ENCODE data around the gene JAZF1. TPM values are rescaled to one million over a fixed set of nuclear protein-coding genes. Genes with fewer than 3 reads are reported as not detected.

JAZF1 gene
- total RNA-seq, 1 donor from 2014 or later = 21.7 TPM

DNA sequence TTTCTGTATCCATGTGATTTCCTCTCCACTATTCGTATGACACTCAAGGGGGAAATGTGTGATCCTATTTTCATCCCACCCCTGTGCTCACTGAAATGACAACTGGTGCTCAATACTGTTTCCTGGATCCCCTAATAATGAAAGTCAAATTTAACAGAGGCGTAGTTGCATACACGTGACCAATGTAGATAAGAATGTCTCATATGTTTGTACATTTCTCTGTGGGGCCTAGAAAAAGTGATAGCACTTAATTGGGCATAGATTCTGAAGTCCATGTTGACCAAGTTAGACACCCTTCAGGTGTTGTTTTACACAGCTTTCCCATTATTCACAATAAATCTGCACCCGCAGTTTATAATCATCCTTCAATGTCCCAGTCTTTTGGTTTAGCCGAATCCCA lies 59.1 kb downstream of the JAZF1 start:
- intact Hi-C loops (cut with DNase I) = no loop called here
- DNase-seq (ENCODE audit: low spot score) (no peak), ATAC-seq (no peak)

DNA sequence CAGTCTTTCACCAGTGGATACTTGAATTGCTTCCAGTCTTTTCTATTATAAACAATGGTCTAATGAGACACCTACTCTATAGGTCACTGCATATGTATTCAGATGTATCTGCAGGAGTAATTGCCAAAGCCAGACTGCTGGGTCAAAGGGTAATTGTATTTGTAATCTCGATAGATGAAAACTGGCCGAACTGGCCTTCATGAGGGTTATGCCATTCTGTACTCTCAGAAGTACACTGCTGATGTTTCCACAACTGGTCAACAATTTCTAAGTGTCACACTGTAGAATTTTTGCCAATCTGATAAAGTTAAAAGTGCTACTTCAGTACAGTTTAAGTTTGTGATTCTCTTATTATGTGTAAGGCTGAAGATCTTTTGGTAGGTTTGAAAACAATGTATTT lies 64.6 kb downstream of the JAZF1 start:
- intact Hi-C loops (cut with DNase I) = no loop called here
- DNase-seq (ENCODE audit: low spot score) (no peak), ATAC-seq (no peak)

DNA sequence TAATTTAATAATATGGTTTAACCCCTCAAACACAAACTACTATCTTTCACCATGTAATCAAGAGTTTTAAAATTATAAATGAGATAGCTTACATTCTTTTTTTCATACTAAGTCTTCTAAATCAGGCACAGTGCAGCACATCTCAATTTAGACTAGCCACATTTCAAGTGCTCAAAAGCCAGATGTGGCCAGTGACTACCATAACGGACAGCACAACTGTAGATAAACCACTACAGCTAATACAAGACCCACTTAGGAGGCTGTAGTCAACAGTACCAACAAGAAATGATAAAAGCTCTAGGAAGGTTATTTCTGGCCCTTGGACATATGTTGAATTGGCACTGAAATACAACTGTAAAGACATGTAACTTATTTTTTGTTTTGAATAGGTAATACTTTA lies 65.3 kb downstream of the JAZF1 start:
- intact Hi-C loops (cut with DNase I) = no loop called here
- DNase-seq (ENCODE audit: low spot score) (no peak), ATAC-seq (no peak)

DNA sequence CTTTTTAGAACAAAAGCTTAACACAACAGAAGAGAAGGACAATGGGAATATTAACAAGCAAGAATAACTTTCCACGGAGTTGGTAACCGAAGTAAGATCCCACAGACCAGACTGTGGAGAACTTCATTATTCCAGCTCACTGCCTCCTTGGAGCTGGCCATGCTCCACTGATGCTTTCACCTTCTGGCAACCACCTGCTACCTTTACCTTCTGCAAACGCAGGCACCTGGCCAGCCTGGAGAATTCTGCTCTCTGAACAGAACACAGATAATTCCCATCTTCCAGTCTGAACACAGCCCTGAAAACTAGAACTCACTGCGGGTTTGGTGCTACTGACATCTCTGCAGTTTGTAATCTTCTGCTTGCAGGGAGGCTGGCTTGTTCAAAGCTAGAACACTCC lies 66.5 kb downstream of the JAZF1 start:
- ATAC-seq (no peak), DNase-seq (ENCODE audit: low spot score) (no peak)
- intact Hi-C loops (cut with DNase I) = no loop called here

DNA sequence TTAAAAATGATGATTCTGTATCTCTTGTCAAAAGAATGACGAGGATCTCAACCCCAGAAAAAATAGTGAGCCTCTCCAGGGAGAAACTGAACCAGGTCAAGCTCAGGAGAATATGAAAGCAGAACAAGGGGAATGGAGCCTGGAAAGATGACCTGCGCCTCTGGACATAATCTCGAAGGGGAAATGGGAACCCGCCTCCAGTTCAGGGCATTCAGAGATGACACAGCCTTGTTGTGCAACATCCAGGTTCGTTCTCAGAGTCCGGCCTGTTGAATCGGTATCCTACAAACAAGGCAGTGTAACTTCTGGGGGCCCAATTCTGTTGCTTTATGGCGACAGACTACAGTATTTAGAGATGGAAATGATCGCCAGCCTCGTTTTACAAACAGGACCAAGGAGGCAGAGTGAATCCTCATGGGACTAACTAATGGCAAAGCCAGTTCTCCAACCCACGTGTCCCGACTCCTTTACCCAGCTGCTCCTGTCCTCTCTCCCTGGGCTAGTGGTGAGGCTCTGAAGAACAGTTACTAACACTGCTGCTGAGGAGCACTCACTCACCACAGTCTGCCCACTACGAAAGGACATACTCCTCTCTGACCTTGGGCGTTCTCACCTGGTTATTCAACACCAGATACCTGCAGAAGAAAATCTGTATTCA lies 67.6 kb downstream of the JAZF1 start:
- ATAC-seq (peak; percentile 90), DNase-seq (ENCODE audit: low spot score) (peak; percentile 70)
- intact Hi-C loops (cut with DNase I) = no loop called here

DNA sequence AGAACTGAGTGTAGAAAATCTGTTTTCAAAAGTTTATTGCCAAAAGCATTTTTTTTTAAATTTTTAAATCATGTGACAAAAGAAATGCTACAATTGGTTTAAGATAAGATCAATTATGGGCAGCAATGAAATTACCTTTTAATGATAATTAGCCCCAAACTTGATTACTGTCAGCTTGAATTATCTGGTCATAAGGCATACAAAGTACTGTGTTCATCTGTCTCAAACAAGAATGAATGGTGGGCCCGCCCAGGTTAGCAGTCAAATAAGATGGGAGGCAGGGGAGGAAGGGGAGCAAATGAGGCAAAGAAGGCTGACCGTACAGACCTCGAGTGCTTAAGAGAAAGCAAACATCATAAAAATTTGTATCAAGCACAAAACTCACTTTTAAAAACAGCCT lies 68.1 kb downstream of the JAZF1 start:
- ATAC-seq (peak; percentile 56), DNase-seq (ENCODE audit: low spot score) (no peak)
- intact Hi-C loops (cut with DNase I) = no loop called here

DNA sequence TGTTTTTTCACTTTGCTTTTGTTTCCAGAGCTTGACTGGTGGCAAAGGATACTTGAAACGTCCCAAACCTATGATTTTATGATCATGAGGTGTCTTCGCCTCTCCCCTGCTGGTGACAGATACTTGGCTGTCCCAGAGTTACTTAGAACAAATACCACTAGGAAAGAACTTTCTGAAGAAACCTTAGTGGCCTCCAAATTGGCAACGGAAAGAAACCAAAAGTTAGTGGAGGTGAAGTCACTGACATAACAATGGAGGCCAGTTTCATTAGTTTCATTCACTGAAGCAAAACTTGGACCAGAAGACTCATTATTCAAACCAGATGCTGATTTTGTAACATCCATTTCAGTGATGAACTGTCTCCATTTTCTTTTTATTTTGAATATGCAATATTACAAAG lies 68.6 kb downstream of the JAZF1 start:
- intact Hi-C loops (cut with DNase I) = no loop called here
- no peak for DNase-seq (ENCODE audit: low spot score)
- ATAC-seq = peak; percentile 82

DNA sequence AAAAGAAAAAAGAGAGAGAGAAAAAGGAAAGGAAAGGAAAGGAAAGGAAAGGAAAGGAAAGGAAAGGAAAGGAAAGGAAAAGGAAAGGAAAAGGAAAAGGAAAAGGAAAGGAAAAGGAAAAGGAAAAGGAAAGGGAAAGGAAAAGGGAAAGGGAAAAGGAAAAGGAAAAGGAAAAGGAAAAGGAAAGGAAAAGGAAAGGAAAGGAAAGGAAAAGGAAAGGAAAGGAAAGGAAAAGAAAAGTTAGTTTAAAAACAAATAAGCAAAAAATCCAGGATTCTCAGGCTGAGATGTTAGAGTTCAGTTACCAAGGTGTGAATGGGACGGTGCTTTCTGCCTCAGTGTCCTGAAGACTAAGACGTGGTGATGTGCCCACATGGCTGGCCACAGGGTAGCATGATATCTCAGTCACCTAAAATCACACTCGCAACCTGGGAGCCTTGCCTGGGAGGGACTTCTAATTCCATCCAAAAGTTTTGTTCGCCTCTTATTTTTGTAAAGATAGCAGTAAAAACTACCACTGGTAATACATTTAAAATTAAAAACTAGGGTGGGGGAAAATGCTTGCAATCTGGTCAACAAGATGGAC lies 70.1 kb downstream of the JAZF1 start:
- ATAC-seq (no peak), DNase-seq (ENCODE audit: low spot score) (no peak)
- intact Hi-C loops (cut with DNase I) = no loop called here

DNA sequence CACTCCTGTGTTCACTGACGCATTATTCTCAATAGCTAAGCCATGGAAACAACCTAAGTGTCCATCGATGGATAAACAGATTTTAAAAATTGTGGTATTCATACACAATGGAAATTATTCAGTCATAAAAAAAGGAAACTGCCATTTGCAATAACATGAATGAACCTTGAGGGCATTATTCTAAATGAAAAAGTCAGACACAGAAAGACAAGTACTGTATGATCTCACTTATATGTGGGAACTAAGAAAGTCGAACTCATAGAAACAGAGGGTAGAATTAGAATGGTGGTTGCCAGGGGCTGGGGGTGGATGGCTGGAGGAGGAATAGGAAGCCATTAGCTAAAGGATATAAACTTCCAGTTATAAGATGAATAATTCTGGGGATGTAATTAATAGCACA lies 71.8 kb downstream of the JAZF1 start:
- ATAC-seq (no peak), DNase-seq (ENCODE audit: low spot score) (no peak)
- intact Hi-C loops (cut with DNase I) = no loop called here

DNA sequence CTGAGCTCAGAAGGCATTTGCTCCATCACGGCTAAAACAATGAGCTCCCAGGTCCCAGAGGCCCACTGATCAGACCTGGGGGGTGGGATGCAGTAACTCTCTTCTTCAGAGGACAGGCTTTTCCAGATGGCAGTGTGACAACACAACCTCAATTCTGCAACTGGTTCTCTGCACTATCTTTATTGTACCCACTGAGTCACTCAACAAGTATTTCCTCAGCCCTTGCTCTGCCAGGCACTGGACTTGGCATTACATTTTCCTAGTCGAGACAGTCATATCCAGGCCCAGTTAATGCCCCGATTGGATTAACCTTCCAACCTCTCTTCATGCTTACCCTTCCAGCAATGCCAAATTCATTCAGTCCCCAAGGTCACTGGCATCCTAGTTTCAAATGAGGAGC lies 72.6 kb downstream of the JAZF1 start:
- ATAC-seq = no peak
- intact Hi-C loops (cut with DNase I) = no loop called here
- no peak for DNase-seq (ENCODE audit: low spot score)

DNA sequence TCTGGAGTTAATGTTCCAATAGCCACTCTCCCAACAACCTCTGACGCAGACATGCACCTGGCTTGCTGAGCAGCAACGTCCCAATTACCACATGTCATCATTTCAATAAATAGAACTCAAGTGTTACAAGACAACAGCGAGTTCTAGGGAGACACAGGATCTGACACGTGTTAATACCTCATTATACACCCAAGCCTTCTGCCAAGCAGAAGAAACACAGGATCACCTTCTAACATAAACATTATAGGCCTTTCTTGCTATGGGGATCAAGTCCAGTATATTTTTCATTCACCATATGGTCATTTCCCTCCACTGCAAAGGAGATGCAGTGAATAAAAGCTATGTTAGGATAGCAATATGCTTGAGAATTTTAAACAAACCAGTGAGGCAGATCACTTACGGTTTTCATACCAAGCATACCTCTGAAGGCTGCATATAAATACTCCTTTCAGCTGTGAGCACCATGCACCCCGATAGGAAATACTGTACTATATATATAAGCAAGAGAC lies 74.2 kb downstream of the JAZF1 start:
- ATAC-seq = peak; percentile 45

DNA sequence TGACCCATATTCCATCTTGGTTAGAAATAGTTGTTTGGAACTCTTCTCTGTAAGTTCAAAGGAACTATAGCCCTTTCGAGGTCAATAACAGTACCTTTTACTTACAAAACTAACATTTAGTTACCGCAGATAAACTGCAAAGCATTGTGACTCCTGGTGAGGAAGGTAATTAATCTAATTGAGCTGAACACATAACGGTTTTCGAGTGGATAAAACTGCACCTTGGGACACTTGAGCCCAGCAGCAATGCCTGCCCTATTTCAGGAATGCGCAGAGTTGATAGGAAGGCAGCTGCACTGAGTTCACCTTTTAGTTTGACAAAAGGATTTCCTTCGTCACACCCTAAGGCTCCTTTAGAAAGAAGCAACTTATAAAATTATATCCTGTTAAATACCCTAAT lies 75.4 kb downstream of the JAZF1 start:
- no peak for ATAC-seq
- DNase-seq (ENCODE audit: low spot score) = no peak
- intact Hi-C loops (cut with DNase I) = no loop called here

More for the DNA sequence above, 74.2 kb downstream of the JAZF1 start:
- intact Hi-C loops (cut with DNase I) = no loop called here
- DNase-seq (ENCODE audit: low spot score) = no peak

DNA sequence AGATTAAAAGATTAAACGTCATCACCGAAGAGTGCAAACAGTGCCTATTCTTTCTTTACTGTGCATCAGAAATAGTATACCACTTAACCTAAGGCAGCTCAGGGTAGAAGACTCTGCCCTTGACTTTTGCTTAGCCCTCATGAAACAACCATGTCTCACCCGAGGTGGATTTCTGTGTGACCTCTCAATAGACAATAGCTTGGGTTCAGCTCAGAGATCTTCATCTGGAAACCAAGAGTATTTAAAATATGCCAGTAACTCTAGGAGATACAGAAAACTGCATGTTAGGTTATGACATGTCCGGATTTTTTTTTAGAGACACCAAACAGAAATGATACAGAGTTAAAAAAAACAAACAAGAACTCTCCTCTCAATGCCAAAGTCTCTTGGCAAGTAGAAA lies 75.8 kb downstream of the JAZF1 start:
- DNase-seq (ENCODE audit: low spot score) = no peak
- no peak for ATAC-seq
- intact Hi-C loops (cut with DNase I) = no loop called here

DNA sequence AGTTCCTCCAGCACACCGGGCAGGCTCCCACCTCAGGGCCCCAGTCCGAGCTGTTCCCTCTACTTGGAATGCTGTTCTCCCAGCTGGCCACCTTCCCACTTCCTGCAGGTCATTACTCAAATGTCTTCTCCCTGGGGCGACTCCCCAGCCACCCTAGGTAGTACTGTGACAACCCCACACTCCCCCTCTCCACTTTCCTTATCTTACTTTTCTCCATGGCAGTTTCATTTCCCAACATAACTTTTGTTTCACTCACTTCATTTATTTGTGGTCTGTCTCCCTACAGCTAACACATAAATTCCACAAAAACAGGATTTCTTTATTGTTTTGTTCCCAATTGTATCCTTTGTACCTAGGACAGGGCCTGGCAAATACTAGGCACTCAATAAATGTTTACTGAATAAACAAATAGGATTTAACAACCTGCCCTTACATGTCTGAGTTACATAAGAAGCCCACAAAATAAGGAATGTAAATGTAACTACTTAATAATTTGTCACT lies 76.5 kb downstream of the JAZF1 start:
- DNase-seq (ENCODE audit: low spot score) = no peak
- no peak for ATAC-seq
- intact Hi-C loops (cut with DNase I) = no loop called here

DNA sequence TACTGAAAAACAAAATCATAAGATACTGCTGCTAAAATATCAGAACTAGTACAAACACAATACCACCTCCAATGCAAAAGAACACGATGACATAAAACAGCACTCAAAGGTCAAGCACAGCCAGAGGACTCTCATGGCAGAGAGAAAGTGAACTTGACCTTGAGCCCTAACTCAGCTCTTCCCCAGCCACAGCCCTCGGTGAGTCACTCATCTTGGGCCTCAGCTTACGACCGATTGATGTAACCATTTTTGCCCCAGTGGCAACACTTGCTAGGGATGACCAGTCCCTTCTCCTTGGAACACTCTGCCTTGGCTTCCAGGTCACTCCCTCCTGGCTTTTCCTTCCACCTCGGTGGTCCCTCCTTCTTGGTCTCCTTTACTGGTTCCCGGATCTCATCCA lies 77.8 kb downstream of the JAZF1 start:
- intact Hi-C loops (cut with DNase I) = no loop called here
- no peak for DNase-seq (ENCODE audit: low spot score)
- ATAC-seq = peak; percentile 66

DNA sequence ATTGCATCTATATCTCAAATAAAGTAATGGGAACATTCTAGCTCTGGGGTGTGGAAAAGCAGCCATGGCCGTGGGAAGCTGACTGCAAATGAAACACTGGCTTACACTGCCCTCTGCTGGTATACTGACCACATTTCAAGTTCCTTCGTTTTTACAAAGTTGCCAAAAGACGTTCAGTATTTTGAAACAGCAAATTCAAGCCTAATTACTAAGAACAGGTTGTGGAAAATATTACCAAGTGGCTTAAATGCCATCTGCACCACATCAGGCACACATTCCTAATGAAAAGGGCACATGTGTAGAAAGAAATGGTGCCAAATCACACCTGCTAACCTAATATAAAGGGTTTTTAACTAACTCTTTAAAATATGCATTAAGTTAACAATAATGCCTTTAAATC lies 83.9 kb downstream of the JAZF1 start:
- intact Hi-C loops (cut with DNase I) = no loop called here
- ATAC-seq = peak; percentile 86
- no peak for DNase-seq (ENCODE audit: low spot score)

DNA sequence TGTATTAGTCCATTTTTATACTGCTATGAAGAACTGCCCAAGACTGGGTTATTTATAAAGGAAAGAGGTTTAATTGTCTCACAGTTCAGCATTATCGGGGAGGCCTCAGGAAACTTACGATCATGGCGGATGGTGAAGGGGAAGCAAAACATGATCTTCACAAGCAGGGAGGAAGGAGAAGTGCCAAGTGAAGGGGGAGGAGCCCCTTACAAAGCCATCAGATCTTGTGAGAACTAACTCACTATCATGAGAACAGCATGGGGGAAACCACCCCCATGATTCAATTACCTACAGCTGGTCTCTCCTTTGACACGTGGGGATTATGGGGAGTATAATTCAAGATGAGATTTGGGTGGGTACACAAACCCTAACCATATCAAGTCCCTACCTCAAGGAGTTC lies 85.4 kb downstream of the JAZF1 start:
- ATAC-seq = no peak
- no peak for DNase-seq (ENCODE audit: low spot score)
- intact Hi-C loops (cut with DNase I) = no loop called here

DNA sequence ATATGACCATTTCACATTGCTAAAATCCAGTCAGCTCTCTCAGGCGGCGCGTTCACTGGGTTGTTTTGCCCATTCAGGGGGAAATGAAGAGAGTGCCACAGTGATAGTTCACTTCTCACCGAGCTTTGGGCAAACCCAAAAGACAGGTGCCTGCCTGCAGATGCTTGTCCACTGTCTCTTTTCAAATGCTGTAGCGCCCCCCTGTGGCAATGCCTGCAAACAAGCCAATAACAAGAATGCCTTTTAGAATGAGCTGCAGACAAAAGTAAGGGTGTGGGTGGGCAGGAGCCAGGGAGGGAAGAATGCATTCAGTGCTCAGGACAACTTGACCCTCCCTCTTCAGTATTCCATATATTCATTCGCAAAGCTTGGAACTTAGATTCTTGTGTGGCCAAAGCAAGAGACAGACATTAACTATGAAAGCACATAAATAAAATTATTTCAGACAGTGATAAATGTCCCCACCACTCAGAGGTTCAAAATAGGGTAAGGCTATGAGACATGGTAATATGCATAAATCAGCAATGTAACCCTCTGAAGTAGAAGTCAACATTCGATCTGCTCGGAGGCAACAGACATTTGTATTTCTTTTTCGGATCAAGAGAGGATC lies 86.9 kb downstream of the JAZF1 start:
- intact Hi-C loops (cut with DNase I) = loop anchor here (5.0 kb wide), 1 partner anchor 359 kb away; no protein-coding TSS in a partner anchor
- DNase-seq (ENCODE audit: low spot score) (peak; percentile 82), ATAC-seq (peak; percentile 23)

DNA sequence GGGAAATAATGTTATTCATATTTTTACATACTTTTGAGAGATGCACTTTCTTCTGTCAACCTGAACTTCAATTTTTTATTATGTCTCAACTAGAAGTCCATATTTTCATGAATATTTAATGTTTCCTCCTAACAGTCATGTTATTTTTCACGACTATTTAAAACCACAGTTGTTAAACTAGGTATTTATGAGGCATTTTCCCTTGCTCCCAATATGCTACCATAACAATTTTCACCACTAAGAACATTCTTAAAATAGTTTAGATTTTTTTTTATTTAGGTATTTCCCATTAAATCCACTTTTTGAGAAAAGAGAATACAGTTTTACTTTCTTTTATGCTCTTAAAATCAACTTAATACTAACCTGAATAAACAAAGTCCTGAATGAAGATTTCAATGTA lies 89.4 kb downstream of the JAZF1 start:
- no peak for ATAC-seq
- DNase-seq (ENCODE audit: low spot score) = no peak
- intact Hi-C loops (cut with DNase I) = loop anchor here (5.0 kb wide), 1 partner anchor 361 kb away; no protein-coding TSS in a partner anchor

Measured in sciatic nerve (tissue), 2 donors.